ENCODE results near the gene PCYT1A. TPM values are rescaled to one million over a fixed set of nuclear protein-coding genes. Genes with fewer than 3 reads are reported as not detected.

PCYT1A gene
- total RNA-seq, 2 donors from 2014 or later: 41.8 to 78.3 TPM

- under 1% methylated on average over 9 of the region's 17 CpGs for WGBS
- H3K27me3 ChIP-seq (replicated peaks; ENCODE audit: insufficient read depth): no peaks in the 10 kb centered on the region
- TF ChIP-seq CTCF (IDR thresholded peaks at IDR 0.05) (no peak), POLR2AphosphoS5 (IDR thresholded peaks at IDR 0.05) (no peak), POLR2A (IDR thresholded peaks at IDR 0.05) (no peak)
- no peaks in the 10 kb centered on the region for H3K9me3 ChIP-seq
- peak overlapping the region; percentile 74 to 89 for H3K4me3 ChIP-seq
- no peaks in the 10 kb centered on the region for H3K36me3 ChIP-seq
- intact Hi-C loops (cut with DNase I): no loop called here
- no peak for DNase-seq (ENCODE audit: low spot score)
- no peaks in the 10 kb centered on the region for H3K4me1 ChIP-seq (replicated peaks)
- H3K27ac ChIP-seq: peak overlapping the region; percentile 80 to 83
Measured at GRCh38 chr3:196288141-196288460, 575 bp upstream of the PCYT1A start.

- peak overlapping the region; percentile 80 to 83 for H3K27ac ChIP-seq
- no peak for TF ChIP-seq POLR2A (IDR thresholded peaks at IDR 0.05)
- TF ChIP-seq CTCF (IDR thresholded peaks at IDR 0.05): no peak
- no peak for TF ChIP-seq POLR2AphosphoS5 (IDR thresholded peaks at IDR 0.05)
- no peak for DNase-seq (ENCODE audit: low spot score)
- peak overlapping the region; percentile 74 to 89 for H3K4me3 ChIP-seq
- no peaks in the 10 kb centered on the region for H3K4me1 ChIP-seq (replicated peaks)
- H3K36me3 ChIP-seq: no peaks in the 10 kb centered on the region
- intact Hi-C loops (cut with DNase I): no loop called here
- no peaks in the 10 kb centered on the region for H3K9me3 ChIP-seq
- H3K27me3 ChIP-seq (replicated peaks; ENCODE audit: insufficient read depth): no peaks in the 10 kb centered on the region
- under 1% methylated on average over 22 of the region's 22 CpGs for whole genome bisulfite sequencing
Measured at GRCh38 chr3:196287090-196287439, 461 bp downstream of the PCYT1A start.

- no peak overlapping the region for H3K27ac ChIP-seq
- no peaks in the 10 kb centered on the region for H3K9me3 ChIP-seq
- DNase-seq (ENCODE audit: low spot score): no peak
- 65% methylated on average over 3 of the region's 3 CpGs for WGBS
- H3K36me3 ChIP-seq: no peaks in the 10 kb centered on the region
- no peak overlapping the region for H3K4me3 ChIP-seq
- intact Hi-C loops (cut with DNase I): no loop called here
- no peaks in the 10 kb centered on the region for H3K4me1 ChIP-seq (replicated peaks)
- H3K27me3 ChIP-seq (replicated peaks; ENCODE audit: insufficient read depth): no peaks in the 10 kb centered on the region
- no peak for TF ChIP-seq POLR2A (IDR thresholded peaks at IDR 0.05)
- TF ChIP-seq POLR2AphosphoS5 (IDR thresholded peaks at IDR 0.05): no peak
Measured at GRCh38 chr3:196284396-196284795, 3.1 kb downstream of the PCYT1A start.

GRCh38 chr3:196281962-196282361 lies 5.6 kb downstream of the PCYT1A start:
- 46% methylated on average over 4 of the region's 4 CpGs for WGBS
- intact Hi-C loops (cut with DNase I): no loop called here
- H3K36me3 ChIP-seq: no peaks in the 10 kb centered on the region

GRCh38 chr3:196280689-196281440 lies 6.7 kb downstream of the PCYT1A start:
- Histone ChIP-seq H3K27me3 (replicated peaks; ENCODE audit: insufficient read depth) (no peaks in the 10 kb centered on the region), H3K9me3 (no peaks in the 10 kb centered on the region), H3K27ac (no peak overlapping the region), H3K36me3 (no peaks in the 10 kb centered on the region), H3K4me3 (no peak overlapping the region), H3K4me1 (replicated peaks) (no peaks in the 10 kb centered on the region)
- intact Hi-C loops (cut with DNase I): no loop called here
- WGBS: 87% methylated on average over 7 of the region's 7 CpGs
- DNase-seq (ENCODE audit: low spot score): no peak
- no peak for TF ChIP-seq CTCF (IDR thresholded peaks at IDR 0.05)
- no peak for TF ChIP-seq POLR2AphosphoS5 (IDR thresholded peaks at IDR 0.05)
- TF ChIP-seq POLR2A (IDR thresholded peaks at IDR 0.05): no peak

More at GRCh38 chr3:196281962-196282361, 5.6 kb downstream of the PCYT1A start:
- H3K4me1 ChIP-seq (replicated peaks): no peaks in the 10 kb centered on the region
- DNase-seq (ENCODE audit: low spot score): no peak
- H3K9me3 ChIP-seq: no peaks in the 10 kb centered on the region
- no peak for TF ChIP-seq POLR2A (IDR thresholded peaks at IDR 0.05)
- TF ChIP-seq POLR2AphosphoS5 (IDR thresholded peaks at IDR 0.05): no peak
- no peak for TF ChIP-seq CTCF (IDR thresholded peaks at IDR 0.05)
- H3K27ac ChIP-seq: no peak overlapping the region
- no peak overlapping the region for H3K4me3 ChIP-seq
- no peaks in the 10 kb centered on the region for H3K27me3 ChIP-seq (replicated peaks; ENCODE audit: insufficient read depth)

Data from prostate gland (tissue), 2 donors.